HuH-7.5 (cell line): ENCODE measurements around the gene CIAO1.
"Not testable (repeated sequence)": the region's sequence is repeated elsewhere in the genome, so short reads cannot be mapped to it uniquely, and the experiment has no call there.

Source experiments
- DNase-seq: peaks from one replicate; pipeline ENCODE4 v3.0.0; 2011; ENCODE audit warnings: low spot score

Gene CIAO1

DNA sequence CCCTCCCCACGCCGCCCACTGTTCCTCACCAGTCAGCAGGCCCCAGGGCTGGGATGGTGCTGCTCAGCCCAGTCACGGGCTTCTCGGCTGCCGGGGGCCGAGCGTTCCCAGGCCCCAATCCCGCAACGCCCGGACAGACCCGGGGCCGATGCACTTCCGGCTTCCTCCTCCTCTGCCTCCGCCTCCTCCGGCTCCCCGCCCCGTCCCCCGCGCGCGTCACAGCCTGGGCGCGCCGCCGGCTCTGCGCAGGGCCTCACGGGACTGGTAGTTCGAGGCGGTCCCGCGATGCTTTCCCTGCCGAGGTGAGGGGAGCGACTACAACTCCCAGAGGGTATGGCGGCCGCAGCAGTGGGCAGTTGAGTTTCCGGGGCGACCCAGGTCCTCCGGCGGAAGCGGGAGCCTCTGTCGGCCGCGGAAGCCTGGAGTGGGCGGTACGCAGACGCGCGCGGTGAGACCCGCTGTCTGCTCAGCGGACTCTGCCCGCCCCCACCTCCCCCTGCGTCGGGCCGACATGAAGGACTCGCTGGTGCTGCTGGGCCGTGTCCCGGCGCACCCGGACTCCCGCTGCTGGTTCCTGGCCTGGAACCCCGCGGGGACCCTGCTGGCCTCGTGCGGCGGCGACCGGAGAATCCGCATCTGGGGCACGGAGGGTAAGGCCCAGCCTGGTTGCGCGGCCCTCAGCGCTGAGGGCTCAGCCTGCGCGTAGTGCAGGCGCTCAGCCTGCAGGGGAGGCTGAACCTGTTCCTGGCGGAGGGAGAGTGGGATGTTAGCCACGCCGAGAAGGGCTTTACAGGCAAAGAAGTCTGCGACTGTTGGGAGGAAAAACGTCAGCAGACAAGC is at the start of gene CIAO1, which contains the start of gene TMEM127:
Gene CIAO1 (plus strand): TSS at position 386 of the 840 bp plus-strand sequence. CDS start 126 bp downstream, at position 512.
Gene TMEM127 (minus strand): TSS at position 158 of the 840 bp plus-strand sequence. CDS start 616 bp downstream, outside the sequence.
- DNase-seq, result peak; percentile 93

DNA sequence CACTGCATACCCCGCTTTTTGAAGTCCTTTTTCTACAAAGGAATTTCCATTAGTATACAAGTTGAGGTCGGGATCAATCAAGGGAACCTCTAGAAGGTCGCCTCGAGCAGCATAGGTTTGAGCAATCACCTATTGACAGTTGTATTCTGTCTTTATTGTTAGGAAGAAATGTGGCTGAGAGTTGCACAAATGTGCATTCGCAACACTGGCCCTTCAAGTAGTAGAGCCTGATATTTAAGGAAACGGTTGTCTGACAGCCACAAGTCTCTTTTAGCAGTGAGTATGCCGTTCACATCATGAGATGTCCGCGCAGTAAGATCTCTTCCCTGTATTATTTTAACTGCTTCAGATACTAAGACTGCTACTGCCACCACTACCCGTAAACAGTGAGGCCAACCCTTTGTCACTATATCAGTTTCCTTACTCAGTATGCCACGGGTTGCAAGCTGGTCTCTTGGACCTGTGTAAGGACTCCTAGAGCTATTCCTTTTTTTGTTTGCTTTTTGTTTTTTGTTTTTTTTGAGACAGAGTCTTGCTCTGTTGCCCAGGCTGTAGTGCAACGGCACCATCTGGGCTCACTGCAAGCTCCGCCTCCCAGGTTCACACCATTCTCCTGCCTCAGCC is 47.4 kb upstream of the CIAO1 start:
- DNase-seq, result no peak

- not testable (repeated sequence) for DNase-seq
These were observed 46.1 kb upstream of the CIAO1 start for GRCh38 chr2:96219959-96220358.

DNA sequence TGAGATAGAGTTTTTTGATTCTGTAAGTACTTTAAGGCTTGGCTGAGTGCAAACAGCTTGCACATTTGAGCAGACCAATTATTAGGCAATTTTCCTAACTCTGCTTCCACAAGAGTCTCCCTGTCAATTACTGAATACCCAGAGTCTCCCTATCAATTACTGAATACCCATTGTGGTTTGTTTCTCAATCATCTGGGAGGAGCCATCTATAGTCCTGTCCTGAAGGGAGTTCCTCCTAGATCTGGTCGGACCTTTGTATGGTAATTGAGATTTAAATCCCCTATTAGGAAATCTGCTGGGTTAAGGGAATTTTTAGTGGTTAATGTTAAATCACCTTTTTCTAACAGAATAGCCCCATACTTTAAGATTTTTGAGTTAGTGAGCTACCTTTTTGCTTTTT is 44.9 kb upstream of the CIAO1 start:
- DNase-seq, result not testable (repeated sequence)

- DNase-seq, result no peak
These were observed 41.0 kb upstream of the CIAO1 start for GRCh38 chr2:96225016-96225533.

DNA sequence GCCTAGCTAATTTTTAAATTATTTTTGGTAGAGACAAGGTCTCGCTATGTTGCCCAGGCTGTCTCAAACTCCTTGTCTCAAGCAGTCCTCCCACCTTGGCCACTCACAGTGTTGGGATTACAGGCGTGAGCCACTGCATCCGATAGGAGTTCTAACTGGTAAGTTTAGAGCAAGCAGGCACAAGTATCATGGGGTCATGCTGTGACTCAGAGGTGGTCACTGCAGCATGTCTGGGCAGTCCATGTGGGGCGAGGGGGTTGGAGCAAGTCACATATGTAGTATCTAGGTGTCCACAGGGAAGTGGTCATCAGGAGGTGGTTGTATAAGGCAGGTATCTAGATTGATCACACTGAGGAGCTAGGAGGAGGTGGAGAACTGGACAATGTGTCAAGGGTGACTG is 34.7 kb upstream of the CIAO1 start:
- DNase-seq, result no peak

GRCh38 chr2:96233436-96233835 is 32.6 kb upstream of the CIAO1 start:
- DNase-seq, result no peak

DNA sequence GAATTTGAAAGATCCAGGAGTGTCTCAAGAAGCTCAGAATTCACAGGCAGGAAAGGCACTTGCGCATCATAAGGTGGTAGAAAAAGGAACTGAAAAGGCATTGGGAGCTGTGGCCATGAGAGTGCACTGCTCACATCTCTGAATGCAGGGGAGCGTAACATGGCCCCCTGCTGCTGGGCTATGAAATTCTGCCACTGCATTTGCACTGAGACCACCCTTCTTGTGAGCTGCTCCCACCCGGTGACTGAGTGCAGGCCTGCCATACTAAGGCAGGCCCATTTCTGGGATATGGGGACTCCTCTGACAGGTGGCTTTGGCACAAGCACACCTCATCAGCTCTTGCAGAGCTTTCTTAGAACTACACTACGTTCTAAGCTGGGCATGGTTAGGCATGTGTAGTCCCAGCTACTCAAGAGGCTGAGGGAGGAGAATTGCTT is 32.1 kb upstream of the CIAO1 start:
- no peak for DNase-seq

DNA sequence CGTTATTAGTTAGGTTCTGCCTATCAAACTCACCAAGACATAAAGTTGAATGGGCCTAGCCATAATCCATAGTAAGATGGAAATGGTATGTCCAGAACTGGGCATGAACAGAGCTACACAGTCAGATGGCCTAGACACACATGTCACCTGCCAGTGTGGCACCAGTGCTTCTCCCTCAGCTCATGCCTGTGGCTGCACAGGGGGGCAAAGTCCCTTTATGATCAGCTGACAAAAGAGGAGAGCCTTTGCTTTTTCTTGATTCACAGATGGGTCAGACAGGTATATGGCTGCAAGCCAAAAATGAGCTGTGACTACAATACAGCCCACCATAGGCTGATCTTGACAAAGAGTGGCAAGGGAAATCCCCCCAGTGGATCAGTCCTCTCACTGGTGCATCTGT is 29.1 kb upstream of the CIAO1 start:
- no peak for DNase-seq

GRCh38 chr2:96238266-96238665 is 27.8 kb upstream of the CIAO1 start:
- DNase-seq, result no peak

- no peak for DNase-seq
These were observed 26.9 kb upstream of the CIAO1 start for GRCh38 chr2:96239091-96239490.

DNA sequence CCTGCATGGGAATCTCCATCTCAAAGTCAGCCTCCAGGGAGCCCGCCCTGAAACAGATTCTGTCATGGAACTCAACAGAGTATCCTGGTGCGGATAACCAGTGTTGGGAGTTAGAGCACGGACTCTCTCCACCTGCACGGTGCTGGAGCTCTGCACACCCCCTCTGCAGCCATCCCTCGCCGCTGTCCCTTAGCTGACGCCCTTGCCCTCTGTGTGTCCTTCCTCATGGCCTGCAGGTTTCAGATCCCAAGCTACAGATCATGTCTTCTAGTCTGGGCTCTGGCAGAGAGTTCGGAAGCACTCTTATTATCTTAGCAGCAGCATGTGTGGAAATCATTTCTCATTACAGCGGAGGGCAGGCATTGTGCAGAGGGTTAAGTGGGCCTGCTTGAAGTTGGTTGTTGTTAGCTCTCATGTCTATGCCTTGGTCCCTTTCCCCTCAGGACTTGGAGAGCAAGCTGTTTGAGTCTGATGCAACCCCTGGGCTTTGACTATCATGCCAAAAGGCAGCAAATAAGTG is 26.2 kb upstream of the CIAO1 start:
- no peak for DNase-seq

- DNase-seq, result no peak
These were observed 25.5 kb upstream of the CIAO1 start for GRCh38 chr2:96240341-96241038.

DNA sequence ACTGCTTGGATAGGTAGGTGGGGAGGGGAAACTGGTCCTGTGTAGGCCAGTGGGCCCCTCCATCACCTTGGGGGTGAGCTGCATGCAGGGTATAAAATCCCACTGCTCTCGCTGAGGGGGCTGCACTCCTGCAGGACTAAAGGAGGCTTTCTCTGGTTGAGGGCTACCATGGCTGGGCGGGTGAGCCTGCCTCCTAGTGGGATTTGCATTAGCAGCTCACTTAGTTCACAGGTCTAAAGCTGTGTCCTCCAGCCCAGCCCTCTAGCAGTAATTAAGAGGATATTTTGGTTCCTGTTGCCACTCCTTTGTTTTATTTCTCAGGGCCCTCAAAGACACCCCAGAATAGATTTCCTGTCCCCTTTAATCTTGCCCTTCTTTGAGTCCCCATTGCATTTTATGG is 24.8 kb upstream of the CIAO1 start:
- no peak for DNase-seq

DNA sequence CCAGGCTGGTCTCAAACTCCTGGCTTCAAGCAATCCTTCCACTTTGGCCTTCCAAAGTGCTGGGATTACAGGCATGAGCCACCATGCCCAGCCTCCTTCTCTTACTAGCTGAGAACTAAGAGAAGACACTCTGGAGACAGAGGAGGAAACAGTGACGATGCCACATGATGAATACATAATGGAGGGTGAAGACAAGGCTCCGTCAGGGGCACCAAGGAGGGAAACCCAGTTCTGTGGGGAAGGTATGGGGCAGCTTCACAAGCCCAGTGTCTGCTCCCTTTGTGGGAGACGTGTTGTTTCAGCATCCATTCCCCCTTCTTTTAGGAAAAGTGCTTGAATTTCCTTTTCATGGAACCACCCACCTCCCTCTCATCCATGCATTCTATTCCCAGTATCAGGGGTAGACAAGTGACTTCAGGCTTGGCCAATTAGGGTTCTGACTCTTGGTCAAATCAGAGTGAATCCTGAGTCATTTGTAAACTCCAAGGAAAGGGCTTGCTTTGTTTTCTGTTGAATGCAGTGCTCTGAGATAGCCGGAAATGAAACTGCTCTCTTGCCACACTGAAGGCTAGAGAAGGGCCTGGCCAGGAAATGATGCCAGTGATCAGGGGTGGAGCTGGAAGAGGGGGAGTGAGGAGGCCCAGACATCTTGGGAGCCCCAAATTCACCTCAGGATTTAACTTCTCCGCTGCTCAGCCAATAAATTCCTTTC is 24.0 kb upstream of the CIAO1 start:
- no peak for DNase-seq

GRCh38 chr2:96243843-96244242 is 22.2 kb upstream of the CIAO1 start:
- DNase-seq, result no peak

GRCh38 chr2:96245609-96246390 is 20.2 kb upstream of the CIAO1 start:
- DNase-seq, result no peak

- DNase-seq, result no peak
These were observed 19.0 kb upstream of the CIAO1 start for GRCh38 chr2:96247009-96247408.

- DNase-seq, result no peak
These were observed 18.1 kb upstream of the CIAO1 start for GRCh38 chr2:96247896-96248295.

DNA sequence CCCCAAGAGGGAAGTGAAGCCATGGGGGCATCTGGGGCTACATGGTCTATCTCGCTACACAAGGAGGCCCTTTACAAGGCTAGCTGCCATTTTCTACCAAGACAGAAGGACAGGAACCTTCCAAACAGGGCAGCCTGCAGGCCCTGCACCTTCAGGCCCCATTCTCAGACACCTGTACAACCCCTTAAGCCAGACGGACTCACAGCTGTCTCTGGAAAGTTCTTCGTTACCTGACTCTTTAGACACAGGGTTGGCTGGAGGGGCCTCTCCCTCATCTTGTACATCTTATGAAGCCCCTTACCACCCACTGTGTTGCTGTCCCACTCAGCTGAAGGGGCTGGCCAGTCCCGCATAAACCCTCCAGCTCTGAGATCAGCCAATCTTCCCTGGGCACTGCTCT is 17.4 kb upstream of the CIAO1 start:
- no peak for DNase-seq

DNA sequence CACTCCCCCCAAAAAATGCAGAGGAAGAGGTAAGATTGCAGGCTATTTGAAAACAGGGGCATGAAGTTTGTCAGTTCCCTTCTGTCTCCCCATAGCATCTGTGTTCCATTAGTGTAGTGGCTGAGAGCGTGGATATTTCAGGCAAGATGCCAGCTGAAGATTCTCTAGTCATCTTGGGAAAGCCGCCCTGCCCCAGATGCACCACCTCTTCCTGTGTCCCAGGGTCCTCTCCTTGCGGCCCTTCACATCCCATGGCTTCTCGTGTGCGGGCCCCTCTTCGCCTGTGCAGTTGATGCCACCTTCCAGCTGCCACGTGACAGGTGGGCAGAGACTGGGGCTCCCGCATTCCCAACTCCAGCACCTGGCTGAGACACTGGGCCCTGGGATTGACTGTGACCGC is 16.4 kb upstream of the CIAO1 start:
- no peak for DNase-seq
